ENCODE results near the gene LANCL1.
"Not testable (repeated sequence)": the region's sequence is repeated elsewhere in the genome, so short reads cannot be mapped to it uniquely, and the experiment has no call there.

The LANCL1 gene

GRCh38 chr2:210459880-210460279 lies 16.7 kb downstream of the LANCL1 start:
- no peak for DNase-seq (ENCODE audit: low read depth in 1 of 2, low spot score in 1 of 2)

- DNase-seq (ENCODE audit: low read depth in 1 of 2, low spot score in 1 of 2): no peak
These were observed 17.2 kb downstream of the LANCL1 start for GRCh38 chr2:210459407-210459806.

GRCh38 chr2:210458395-210458794 lies 18.2 kb downstream of the LANCL1 start:
- no peak for DNase-seq (ENCODE audit: low read depth in 1 of 2, low spot score in 1 of 2)

GRCh38 chr2:210456571-210456970 lies 20.0 kb downstream of the LANCL1 start:
- no peak for DNase-seq (ENCODE audit: low read depth in 1 of 2, low spot score in 1 of 2)

GRCh38 chr2:210454336-210454735 lies 22.2 kb downstream of the LANCL1 start:
- no peak for DNase-seq (ENCODE audit: low read depth in 1 of 2, low spot score in 1 of 2)

GRCh38 chr2:210452194-210452593 lies 24.4 kb downstream of the LANCL1 start:
- DNase-seq (ENCODE audit: low read depth in 1 of 2, low spot score in 1 of 2): no peak

- not testable (repeated sequence) for DNase-seq (ENCODE audit: low read depth in 1 of 2, low spot score in 1 of 2)
These were observed 25.6 kb downstream of the LANCL1 start for GRCh38 chr2:210450942-210451341.

GRCh38 chr2:210445732-210446131 lies 30.8 kb downstream of the LANCL1 start:
- no peak for DNase-seq (ENCODE audit: low read depth in 1 of 2, low spot score in 1 of 2)

- no peak for DNase-seq (ENCODE audit: low read depth in 1 of 2, low spot score in 1 of 2)
These were observed 31.3 kb downstream of the LANCL1 start for GRCh38 chr2:210445116-210445707.

GRCh38 chr2:210443527-210443926 lies 33.0 kb downstream of the LANCL1 start:
- no peak for DNase-seq (ENCODE audit: low read depth in 1 of 2, low spot score in 1 of 2)

- DNase-seq (ENCODE audit: low read depth in 1 of 2, low spot score in 1 of 2): no peak
These were observed 33.7 kb downstream of the LANCL1 start for GRCh38 chr2:210442878-210443277.

- no peak for DNase-seq (ENCODE audit: low read depth in 1 of 2, low spot score in 1 of 2)
These were observed 34.1 kb downstream of the LANCL1 start for GRCh38 chr2:210442457-210442856.

- DNase-seq (ENCODE audit: low read depth in 1 of 2, low spot score in 1 of 2): no peak
These were observed 36.4 kb downstream of the LANCL1 start for GRCh38 chr2:210440206-210440605.

- DNase-seq (ENCODE audit: low read depth in 1 of 2, low spot score in 1 of 2): no peak
These were observed 41.1 kb downstream of the LANCL1 start for GRCh38 chr2:210435439-210435838.

- DNase-seq (ENCODE audit: low read depth in 1 of 2, low spot score in 1 of 2): no peak
These were observed 43.9 kb downstream of the LANCL1 start for GRCh38 chr2:210432633-210433032.

- DNase-seq (ENCODE audit: low read depth in 1 of 2, low spot score in 1 of 2): no peak
These were observed 47.0 kb downstream of the LANCL1 start for GRCh38 chr2:210429403-210430137.

- DNase-seq (ENCODE audit: low read depth in 1 of 2, low spot score in 1 of 2): no peak
These were observed 48.0 kb downstream of the LANCL1 start for GRCh38 chr2:210428393-210429179.

GRCh38 chr2:210427309-210427708 lies 49.2 kb downstream of the LANCL1 start:
- DNase-seq (ENCODE audit: low read depth in 1 of 2, low spot score in 1 of 2): not testable (repeated sequence)

- no peak for DNase-seq (ENCODE audit: low read depth in 1 of 2, low spot score in 1 of 2)
These were observed 54.2 kb downstream of the LANCL1 start for GRCh38 chr2:210422366-210422765.

- DNase-seq (ENCODE audit: low read depth in 1 of 2, low spot score in 1 of 2): no peak
These were observed 54.6 kb downstream of the LANCL1 start for GRCh38 chr2:210421916-210422315.

GRCh38 chr2:210412660-210413059 lies 63.9 kb downstream of the LANCL1 start:
- DNase-seq (ENCODE audit: low read depth in 1 of 2, low spot score in 1 of 2): no peak

GRCh38 chr2:210410542-210410941 lies 66.0 kb downstream of the LANCL1 start:
- no peak for DNase-seq (ENCODE audit: low read depth in 1 of 2, low spot score in 1 of 2)

Measured in stimulated activated CD4-positive, alpha-beta T cell treated with anti-CD3 and anti-CD28 coated beads, Interleukin-15, amount 100 ng/mL, for 1 hour (primary cell).